ENCODE measurements around the gene PSMG1.
"Not testable (repeated sequence)": the region's sequence is repeated elsewhere in the genome, so short reads cannot be mapped to it uniquely, and the experiment has no call there.

PSMG1 gene

DNA sequence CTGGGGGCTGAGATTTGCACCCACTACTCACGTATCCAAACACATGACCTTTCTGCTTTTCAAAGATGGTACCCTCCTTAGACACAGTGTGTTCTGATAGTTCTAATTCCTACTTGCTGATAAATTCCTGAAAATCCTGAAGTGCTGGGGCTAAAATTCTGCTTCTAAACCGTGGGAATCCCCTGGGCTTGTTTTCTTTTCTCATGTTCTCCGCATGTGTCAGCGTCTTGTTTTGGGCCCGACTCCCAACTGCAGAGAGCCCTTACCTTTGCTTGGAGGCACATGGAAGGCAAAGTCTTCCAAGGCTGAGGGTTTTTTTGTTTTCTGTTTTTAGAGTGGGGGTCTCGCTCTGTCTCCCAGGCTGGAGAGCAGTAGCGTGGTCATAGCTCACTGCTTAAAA lies 27.2 kb downstream of the PSMG1 start:
- no peak for DNase-seq (ENCODE audit: low read depth)

DNA sequence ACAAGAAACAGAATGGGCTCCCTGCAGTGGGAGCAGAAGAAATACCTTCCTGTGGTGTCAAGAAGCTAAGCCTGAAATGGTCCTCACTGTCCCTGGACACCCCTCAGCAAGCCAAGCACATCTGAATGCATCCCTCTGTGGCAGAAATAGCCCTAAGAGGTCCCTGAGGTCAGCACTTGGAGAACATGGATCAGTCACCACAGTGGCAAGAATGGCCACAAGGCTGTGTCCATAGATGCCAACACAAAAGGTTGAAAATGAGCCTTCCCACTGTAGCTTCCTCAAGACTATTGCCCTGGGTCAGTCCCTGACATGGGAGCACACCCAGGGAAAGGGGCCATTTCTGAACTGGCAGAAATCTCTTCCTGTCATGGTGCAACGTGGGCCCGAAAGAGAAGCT lies 27.7 kb downstream of the PSMG1 start:
- DNase-seq (ENCODE audit: low read depth), result no peak

GRCh38 chr21:39153842-39154241 lies 29.4 kb downstream of the PSMG1 start:
- DNase-seq (ENCODE audit: low read depth), result no peak

DNA sequence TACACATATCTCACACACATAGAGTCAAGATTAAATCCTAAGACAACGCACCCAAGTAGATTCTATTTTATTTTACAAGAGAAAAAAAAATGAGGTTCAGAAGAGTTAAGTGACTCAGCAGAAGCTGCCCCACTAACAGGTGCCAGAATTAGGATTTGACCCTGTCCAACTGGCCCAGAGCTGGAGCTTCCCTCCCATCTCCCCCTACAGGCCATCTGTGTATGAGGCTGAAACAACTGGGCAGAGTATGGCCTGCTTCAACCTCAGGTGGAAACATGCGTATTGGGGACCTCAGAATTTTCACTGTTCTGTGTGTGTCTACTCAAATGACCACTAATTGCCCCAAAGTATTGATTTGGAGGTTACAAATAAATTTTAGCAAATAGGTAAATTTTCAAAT lies 29.9 kb downstream of the PSMG1 start:
- DNase-seq (ENCODE audit: low read depth), result no peak

GRCh38 chr21:39152271-39152670 lies 31.0 kb downstream of the PSMG1 start:
- no peak for DNase-seq (ENCODE audit: low read depth)

DNA sequence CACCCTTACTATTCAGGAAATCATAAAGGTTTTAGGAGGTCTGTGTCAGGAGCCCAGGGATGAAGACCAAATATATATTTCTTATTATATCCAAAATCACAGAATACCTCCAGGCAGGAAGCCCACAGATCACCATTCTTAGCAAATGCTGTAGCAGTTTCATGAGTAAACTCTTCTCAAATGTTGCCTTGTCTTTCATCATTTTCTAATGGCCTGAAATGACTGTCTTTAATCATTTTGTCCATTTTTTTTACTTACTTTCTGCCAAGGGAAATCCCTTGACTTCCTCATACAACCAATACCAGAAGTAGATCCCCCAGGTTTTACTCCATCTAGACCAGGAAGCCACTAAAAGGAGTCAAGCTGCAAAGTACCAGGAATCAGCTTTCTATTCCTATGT lies 32.4 kb downstream of the PSMG1 start:
- no peak for DNase-seq (ENCODE audit: low read depth)

- no peak for DNase-seq (ENCODE audit: low read depth)
These were observed 32.9 kb downstream of the PSMG1 start for GRCh38 chr21:39150316-39150715.

DNA sequence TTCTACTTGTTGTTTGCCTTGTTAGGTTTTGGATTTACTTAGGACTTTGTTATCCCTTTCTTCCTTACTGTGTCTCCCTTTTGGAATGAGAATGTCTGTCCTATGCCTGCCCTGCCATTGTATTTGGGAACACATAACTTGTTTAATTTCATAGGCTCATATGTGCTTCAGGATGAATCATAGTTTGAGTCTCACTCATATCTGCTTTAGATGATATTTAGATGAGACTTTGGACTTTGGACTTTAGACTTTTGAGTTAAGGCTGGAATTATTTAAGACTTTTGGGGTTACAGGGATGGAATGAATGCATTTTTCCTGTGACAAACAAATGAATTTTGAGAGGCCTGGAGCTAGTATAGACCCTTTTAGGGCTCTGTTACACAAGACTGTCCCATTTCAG lies 33.4 kb downstream of the PSMG1 start:
- DNase-seq (ENCODE audit: low read depth), result no peak

DNA sequence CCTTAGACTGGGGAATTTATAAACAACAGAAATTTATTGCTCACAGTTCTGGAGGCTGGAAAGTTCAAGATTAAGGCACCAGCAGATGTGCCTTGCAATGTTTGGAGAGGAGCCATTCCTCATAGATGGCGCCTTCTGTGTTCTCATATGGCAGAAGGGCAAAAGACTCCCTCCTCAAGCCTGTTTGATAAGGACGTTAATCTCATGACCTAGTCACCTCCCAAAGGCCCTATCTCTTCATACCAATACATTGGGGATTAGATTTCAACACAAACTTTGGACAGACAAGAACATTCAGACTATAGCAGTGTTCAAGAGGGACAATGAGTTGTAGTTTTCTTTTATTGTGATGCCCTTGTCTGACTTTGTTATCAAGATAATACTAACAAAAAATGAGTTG lies 34.3 kb downstream of the PSMG1 start:
- no peak for DNase-seq (ENCODE audit: low read depth)

GRCh38 chr21:39144191-39144590 lies 39.1 kb downstream of the PSMG1 start:
- no peak for DNase-seq (ENCODE audit: low read depth)

DNA sequence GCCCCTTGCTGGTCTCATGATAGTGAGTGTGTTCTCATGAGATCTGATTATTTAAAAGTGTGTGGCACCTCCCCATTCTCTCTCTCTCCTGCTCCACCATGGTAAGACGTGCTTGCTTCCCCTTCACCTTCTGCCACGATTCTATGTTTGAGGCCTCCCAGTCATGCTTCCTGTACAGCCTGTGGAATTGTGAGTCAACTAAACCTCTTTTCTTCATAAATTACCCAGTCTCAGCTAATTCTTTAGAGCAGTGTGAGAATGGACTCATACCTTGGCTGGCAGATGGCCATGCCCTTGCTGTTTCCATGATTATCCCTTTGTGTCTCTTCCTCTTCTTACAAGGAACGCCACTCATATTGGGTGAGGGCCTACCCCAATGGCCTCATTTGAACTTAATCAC lies 40.3 kb downstream of the PSMG1 start:
- no peak for DNase-seq (ENCODE audit: low read depth)

- DNase-seq (ENCODE audit: low read depth), result no peak
These were observed 41.7 kb downstream of the PSMG1 start for GRCh38 chr21:39141502-39141901.

DNA sequence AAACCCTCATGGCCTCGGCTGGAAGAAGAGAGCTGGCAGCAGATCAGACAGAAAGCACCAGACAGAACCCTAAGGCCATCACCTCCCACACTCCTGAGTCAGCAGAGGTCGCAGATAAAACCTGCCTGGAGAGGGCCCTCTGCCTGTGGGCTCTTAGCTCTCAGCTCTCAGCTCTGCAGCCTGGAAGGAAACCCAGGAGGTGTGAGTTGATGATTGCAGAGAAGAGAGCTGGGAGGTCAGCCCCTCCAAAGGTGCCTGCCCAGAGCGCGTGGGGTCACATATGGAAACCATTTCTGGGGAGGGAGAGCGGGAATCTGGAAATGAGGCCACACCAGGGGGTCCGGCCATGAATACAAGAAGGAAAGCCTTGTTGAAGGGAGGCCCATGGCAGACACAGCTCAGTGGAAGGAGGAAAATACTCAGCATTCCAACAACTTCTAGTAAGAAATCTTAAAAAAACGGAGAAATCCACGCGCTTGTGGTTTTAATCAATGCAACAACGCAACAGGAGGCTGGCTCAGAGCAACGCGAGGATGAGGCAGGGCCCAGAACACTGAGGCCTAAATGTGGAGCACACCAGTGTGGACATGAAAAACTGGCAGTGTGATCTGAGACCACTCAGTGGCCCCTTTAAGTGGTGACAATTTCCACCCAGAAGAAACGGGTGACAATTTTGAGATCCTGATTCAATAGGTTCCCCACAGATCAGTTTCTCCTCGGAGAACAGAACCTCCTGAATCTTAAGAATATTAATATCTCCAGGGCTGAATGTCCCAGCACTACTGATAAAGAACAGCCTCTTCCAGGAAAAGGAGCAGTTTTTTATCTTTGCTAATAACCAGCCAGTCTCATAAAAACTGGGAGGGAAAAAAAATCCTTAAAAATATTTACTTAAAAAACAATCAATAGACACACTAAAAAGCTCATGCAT lies 45.7 kb downstream of the PSMG1 start:
- DNase-seq (ENCODE audit: low read depth), result no peak

DNA sequence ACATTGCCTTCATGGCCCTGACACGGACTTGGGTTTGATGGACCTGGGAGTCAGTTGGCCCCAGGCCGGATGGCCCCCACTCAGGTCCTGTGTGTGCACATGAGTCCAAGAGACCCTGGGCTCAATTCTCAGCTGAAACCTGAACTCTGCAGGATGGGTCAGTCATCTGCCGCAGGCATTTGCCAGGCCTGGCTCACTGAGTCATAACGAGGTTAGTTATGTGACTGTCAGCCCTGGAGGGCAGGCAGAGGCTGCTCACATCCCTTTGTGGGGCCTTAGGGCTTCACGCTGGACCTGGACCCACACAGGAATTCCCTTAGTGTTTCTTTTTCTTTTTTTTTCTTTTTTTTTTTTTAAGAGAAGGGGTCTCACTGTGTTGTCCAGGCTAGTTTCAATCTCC lies 46.5 kb downstream of the PSMG1 start:
- DNase-seq (ENCODE audit: low read depth), result no peak

DNA sequence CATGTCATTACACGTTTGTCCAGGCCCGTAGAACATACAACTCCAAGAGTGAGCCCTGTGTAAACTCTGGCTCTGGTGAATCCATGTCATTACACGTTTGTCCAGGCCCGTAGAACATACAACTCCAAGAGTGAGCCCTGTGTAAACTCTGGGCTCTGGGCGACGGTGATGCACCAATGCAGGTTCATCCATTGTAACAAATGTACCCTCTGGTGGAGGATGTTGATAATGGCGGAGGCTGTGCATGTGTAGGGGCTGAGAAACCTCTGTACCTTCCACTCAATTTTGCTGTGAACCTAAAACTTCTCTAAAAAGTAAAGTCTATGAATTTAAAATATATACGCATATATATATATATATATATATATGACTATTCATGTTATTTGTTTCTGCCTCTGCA lies 47.1 kb downstream of the PSMG1 start:
- not testable (repeated sequence) for DNase-seq (ENCODE audit: low read depth)

DNA sequence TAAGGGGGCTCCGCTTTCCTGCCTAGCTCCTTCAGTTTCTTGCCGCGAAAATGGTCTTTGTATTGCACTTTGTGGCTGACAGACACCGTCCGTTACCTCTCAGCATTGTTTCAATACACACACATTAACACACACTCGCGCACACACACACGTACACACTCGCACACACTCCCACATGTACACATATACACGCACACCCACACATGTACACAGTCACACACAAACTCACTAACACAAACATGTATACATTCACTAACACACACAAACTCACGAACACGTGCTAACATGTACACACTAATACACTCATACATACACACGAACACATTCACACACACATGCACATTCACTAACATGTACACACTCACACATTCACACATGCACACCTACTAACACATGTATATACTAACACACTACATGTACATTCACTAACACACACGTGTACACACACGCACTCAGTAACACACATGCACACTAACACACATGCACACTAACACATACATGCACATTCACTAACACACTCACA lies 48.9 kb downstream of the PSMG1 start:
- DNase-seq (ENCODE audit: low read depth), result no peak

GRCh38 chr21:39132248-39132647 lies 51.0 kb downstream of the PSMG1 start:
- DNase-seq (ENCODE audit: low read depth), result no peak

GRCh38 chr21:39131791-39132190 lies 51.5 kb downstream of the PSMG1 start:
- no peak for DNase-seq (ENCODE audit: low read depth)

- no peak for DNase-seq (ENCODE audit: low read depth)
These were observed 55.7 kb downstream of the PSMG1 start for GRCh38 chr21:39127506-39127905.

DNA sequence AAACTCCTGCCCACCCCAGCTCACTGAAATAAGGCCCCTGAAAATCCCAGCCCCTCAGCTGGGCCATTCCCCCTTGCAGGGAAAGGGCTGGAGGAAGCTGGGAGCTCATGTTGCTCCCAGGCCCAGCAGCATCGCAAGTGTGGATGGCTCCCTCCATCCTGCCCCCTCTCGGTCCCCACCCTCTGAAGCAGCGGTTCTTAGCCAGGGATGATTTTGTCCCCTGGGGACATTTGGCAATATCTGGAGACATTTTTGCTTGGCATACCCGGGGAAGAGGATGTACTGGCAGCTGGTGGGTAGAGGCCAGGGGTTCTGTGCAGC lies 56.8 kb downstream of the PSMG1 start:
- no peak for DNase-seq (ENCODE audit: low read depth)

DNA sequence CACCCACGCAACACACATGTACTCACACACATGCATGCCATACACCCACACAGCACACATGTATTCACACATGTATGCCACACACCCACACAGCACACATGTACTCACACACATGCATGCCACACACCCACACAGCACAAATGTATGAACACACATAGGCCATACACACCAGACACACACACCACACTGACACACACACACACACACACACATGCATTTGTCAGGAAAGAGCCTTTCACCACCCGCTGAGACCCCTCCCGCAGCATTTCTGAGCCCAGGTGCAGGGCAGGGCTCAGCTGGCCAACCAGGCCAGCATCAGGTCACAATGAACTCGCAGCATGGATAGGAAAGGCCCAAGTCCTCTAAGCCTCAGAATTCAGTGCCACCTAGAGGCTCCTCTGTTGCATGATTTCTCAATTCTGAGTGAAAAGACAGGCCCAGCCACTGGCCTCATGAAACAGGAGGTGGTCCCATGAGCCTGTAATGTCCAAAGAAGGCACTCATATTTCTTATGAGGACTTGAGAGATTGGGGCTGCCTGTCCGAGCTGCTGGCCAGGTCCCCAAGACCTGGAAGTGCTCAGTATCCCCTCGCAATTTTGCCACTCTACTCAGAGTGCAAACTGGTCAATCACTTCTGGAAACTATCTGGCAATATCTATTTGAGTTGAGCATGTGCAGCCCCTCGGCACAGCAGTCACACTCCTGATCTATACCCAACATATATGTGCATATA lies 57.3 kb downstream of the PSMG1 start:
- DNase-seq (ENCODE audit: low read depth), result no peak
